ENCODE results near the gene FOXA1. TPM values are rescaled to one million over a fixed set of nuclear protein-coding genes. Genes with fewer than 3 reads are reported as not detected.

The FOXA1 gene
- total RNA-seq, 2 experiments from 2014 or later, result not detected

DNA sequence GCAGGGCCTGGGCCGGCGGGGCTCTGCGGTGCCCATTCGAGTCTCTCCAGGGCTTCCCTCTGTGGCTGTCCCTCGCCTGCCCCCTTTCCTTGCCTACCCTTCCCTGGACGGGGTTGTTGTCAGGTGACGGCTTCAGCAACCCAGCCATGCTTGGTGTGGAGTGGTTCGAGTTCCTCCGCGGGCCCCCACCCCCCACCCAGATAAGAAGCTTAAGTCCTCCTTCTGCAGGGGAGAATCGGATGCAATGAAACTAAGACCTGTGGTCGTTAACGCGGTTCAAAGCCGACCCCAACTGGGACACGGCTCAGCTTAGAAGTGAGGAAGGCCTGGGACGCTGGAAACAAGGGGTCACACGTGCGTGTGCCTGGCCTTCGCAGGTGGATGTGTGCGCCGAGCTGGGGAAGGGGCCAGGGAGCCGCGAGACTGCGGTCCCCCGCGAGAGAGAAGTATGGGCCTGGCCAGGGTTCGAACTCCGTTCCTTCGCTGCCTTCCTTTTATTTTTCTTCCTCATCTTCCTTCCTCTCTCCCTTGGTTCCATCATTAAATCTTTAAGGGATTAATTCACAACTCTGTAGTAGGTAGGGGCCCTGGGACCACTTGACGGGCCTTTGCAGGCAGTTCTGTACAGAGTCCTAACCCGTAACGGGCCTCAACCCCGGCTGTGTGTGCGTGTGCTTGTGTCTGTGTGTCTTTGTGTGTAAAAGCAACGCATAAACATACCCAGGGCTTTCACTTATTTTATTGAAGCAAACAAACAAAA lies 3.9 kb upstream of the FOXA1 start:
- no peak overlapping the region for H3K27ac Mint-ChIP-seq
- ChIA-PET CTCF (no interaction called here), POLR2A (no interaction called here)
- peaks cover 68% of the 10 kb centered on the region for H3K27me3 Mint-ChIP-seq
- H3K36me3 Mint-ChIP-seq (ENCODE audit: low read depth), result peaks cover 11% of the 10 kb centered on the region
- H3K9me3 Mint-ChIP-seq, result peaks cover 6% of the 10 kb centered on the region
- DNase-seq, result no peak
- no peak overlapping the region for H3K4me3 Mint-ChIP-seq
- H3K4me1 Mint-ChIP-seq, result peaks cover 16% of the 10 kb centered on the region

DNA sequence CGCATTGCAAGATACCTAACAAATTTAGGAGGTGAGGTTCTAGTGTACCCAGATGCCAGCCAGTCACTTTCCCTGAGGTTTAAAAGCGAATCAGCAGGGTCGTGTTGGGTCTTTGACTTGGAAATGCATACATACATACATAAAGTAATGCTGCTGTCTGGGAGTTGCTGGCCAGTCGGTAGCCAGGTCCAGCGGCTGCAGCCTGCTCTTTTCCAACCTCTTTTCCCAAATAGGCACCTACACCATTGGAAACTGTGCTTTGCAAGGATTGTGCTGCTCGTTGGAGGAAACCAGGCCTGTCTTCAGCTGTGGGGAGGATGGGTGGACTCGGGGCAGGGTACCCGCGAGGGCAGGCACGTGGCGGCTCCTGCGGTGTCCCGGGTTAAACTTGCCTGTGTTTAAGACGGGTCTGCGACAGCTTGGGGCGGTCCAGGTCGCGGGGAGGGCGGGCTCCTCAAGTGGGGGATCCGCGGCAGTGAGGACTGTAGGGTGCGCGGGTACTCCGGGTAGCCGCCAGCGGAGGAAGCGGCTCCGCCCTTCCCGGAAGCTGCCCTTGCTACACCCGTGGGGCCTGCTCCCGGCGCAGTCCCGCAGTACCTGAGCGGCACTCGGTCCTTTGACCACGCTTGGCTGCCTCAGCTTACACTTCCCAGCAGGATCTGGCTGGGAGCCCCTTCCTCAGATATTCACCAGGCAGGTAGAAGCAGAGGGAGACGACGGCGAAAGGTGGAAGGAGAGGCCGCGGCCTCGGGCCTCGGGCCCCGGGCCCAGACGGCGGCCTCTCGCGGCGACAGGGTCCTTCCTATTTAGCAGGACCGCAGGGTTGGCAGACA lies 3.1 kb upstream of the FOXA1 start:
- Mint-ChIP-seq H3K4me3 (no peak overlapping the region), H3K36me3 (ENCODE audit: low read depth) (peaks cover 12% of the 10 kb centered on the region), H3K27me3 (peaks cover 73% of the 10 kb centered on the region), H3K9me3 (peaks cover 6% of the 10 kb centered on the region), H3K27ac (no peak overlapping the region), H3K4me1 (peaks cover 16% of the 10 kb centered on the region)
- POLR2A ChIA-PET, result no interaction called here
- no peak for DNase-seq
- CTCF ChIA-PET, result no interaction called here

DNA sequence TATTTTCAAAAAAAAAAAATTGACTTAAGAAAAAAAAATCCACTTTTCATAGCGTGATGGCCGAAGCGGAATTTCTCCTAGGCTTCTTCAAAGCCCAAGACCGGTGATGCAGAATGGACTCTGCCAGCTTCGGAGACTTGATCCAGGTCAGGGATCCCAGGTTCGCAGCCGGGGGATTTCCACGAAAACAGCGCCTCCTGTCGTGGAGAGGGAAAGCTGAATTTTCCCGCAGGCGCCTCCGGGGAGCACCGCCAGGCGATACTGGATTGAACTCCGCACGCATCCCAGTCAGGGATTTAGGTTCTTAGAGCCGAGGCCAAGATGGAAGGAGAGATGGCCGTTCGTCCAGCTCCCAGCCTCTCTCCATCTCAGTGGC lies 2.5 kb upstream of the FOXA1 start:
- Mint-ChIP-seq H3K9me3 (peaks cover 6% of the 10 kb centered on the region), H3K4me3 (no peak overlapping the region), H3K36me3 (ENCODE audit: low read depth) (peaks cover 12% of the 10 kb centered on the region), H3K4me1 (peaks cover 16% of the 10 kb centered on the region), H3K27ac (no peak overlapping the region), H3K27me3 (peaks cover 77% of the 10 kb centered on the region)
- ChIA-PET CTCF (no interaction called here), POLR2A (no interaction called here)
- no peak for DNase-seq

DNA sequence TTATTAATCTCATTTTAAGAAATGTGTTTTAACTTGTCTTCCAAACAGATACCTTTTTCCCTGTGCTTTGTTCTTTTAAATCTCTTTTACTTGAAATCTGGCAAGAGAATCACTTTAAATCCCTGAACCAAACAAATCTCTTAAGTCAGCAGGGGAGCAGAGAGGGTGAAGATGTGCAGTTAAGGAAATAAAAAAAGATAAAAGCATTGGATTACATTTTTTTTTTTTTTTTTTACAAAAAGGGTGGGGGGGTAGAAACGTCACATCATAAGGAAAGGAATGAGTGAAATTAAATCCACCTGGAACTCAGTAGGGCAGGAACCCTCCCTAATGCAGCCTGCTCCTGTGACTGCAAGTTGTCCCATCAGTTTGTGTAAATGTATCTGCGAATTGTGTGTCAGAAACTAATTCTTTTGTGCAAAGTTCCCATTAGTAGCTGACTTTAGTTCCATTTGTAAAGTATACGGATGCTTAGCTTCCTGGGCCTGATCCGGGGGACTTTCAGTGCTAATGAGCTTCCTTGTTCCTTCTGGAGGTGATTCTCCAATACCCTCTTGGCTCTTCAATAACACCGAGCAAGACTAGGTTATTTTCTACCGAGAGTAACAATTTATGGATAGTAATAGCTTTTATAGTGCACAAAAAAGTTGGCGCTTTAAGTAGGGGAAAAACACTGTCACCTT lies 1.9 kb upstream of the FOXA1 start:
- CTCF ChIA-PET, result no interaction called here

DNA sequence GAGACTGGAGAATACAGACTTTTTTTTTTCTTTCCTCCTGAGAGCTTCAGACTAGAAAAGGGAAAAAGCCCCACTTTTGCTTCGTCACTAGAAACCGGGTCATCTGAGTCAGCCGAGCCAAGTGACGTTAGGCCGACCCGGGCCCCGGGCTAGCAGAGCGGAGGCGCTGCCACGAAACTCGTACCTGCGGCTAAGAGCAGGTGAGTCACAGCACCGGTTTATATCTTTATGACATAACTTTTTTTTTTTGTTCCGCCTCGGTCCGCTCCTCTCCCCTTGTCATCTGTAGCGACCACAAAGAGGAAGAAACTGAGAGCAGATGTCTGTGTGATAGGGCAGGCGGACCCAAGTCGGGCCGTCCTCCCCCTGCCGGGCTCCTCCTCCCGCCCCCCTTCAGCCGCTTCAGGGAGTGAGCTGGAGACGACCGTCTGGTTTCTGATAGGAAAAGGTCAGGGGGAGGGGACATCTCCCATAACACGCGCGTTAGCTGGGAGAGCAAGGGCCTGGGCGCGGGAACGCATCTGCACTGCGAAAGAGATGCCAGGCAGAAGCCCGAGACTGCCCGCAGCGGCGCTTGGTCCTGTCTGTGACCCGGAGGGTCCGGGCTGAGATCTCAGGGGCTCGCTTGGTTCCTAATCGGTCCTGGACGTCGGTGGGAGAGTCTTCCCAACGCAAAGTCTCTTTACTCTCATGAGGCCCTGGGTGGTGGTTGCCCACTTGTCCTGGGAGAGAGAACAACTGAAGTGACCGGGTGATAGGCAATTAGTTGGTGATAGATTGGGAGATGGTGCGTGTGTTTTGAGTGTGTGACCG lies 966 bp upstream of the FOXA1 start:
- Mint-ChIP-seq H3K4me1 (peaks cover 17% of the 10 kb centered on the region), H3K27me3 (peaks cover 76% of the 10 kb centered on the region), H3K27ac (peak overlapping the region; percentile 21), H3K9me3 (peaks cover 6% of the 10 kb centered on the region), H3K4me3 (peak overlapping the region; percentile 40), H3K36me3 (ENCODE audit: low read depth) (peaks cover 16% of the 10 kb centered on the region)
- DNase-seq, result peak; percentile 44
- ChIA-PET CTCF (no interaction called here), POLR2A (no interaction called here)

More for the DNA sequence above, 1.9 kb upstream of the FOXA1 start:
- POLR2A ChIA-PET, result no interaction called here
- peaks cover 12% of the 10 kb centered on the region for H3K36me3 Mint-ChIP-seq (ENCODE audit: low read depth)
- H3K27ac Mint-ChIP-seq, result no peak overlapping the region
- H3K9me3 Mint-ChIP-seq, result peaks cover 6% of the 10 kb centered on the region
- DNase-seq, result no peak
- H3K4me1 Mint-ChIP-seq, result peaks cover 16% of the 10 kb centered on the region
- H3K27me3 Mint-ChIP-seq, result peaks cover 80% of the 10 kb centered on the region
- no peak overlapping the region for H3K4me3 Mint-ChIP-seq

DNA sequence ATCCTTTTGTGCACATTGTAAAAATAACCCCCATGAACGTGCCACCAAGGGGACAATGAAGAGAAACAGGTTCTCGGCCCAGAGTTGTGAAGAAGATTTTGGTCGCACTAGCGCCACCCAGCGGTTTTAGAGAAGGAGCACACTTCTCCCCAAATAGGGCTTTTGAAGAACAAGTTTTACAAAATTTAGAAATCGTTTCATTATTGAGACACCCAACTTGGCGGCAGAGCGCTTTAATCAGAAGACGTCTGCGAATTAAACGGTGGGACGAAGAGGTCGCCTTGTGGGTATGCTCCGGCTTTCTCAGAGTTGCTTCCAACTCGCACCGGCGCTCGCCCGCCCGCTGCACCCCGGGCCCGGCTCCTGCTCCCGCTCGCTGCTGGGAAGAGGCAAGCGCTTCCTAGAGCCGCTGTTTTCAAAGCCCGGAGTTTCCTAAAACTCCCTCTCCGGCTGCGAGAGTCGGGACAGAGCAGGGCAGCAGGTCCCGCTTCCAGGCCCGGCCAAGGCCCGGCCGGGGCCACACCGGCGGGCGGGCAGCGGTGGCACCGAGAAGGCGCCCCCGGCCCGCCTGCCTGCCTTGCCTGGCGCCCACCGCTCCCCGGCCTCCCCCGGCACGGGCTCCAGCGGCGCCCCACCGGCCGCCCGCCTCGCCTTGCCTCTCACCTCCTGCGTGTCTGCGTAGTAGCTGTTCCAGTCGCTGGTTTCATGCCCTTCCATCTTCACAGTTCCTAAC lies 645 bp downstream of the FOXA1 start:
- DNase-seq, result peak; percentile 42
- H3K27ac Mint-ChIP-seq, result peak overlapping the region; percentile 41
- POLR2A ChIA-PET, result no interaction called here
- CTCF ChIA-PET, result no interaction called here
- peaks cover 19% of the 10 kb centered on the region for H3K36me3 Mint-ChIP-seq (ENCODE audit: low read depth)
- peaks cover 76% of the 10 kb centered on the region for H3K27me3 Mint-ChIP-seq
- H3K9me3 Mint-ChIP-seq, result peaks cover 6% of the 10 kb centered on the region
- H3K4me3 Mint-ChIP-seq, result peak overlapping the region; percentile 56
- peaks cover 17% of the 10 kb centered on the region for H3K4me1 Mint-ChIP-seq

DNA sequence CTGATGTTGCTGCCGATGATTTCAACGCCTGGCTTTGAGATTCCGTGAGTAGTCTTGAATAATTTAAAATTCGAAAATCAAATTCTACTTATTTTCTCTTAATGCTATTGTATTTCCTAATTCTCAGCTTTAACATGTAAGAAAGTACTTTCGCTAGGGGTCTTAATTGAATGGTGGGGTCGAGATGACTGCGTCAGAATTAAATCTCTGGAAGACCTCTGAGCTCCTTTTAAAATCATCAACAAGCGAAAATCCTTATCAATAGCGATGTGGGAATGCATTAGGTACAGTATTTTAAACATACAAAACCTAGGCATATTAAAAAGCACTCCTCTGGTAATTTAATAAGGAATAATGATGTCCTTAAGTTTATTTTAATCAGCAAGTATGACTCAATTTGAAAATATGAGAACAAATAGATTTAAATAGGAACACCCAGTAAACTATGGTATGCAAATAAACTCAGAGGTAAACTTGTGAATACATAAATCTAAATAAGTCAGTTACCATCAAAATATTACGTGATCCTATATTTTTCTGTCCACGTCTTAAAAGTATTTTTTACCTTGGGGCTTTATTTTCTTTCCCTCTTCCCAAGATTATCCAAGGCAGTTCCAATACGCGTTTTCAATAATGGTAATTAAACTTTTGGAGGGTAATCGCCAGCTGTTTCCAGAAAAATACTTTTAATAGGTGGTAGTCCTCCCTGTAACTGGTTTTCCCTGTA lies 1.4 kb downstream of the FOXA1 start:
- Mint-ChIP-seq H3K9me3 (peaks cover under 1% of the 10 kb centered on the region), H3K4me3 (no peak overlapping the region), H3K36me3 (ENCODE audit: low read depth) (peaks cover 19% of the 10 kb centered on the region), H3K27ac (no peak overlapping the region), H3K4me1 (peaks cover 15% of the 10 kb centered on the region), H3K27me3 (peaks cover 76% of the 10 kb centered on the region)
- no peak for DNase-seq
- ChIA-PET POLR2A (no interaction called here), CTCF (no interaction called here)

DNA sequence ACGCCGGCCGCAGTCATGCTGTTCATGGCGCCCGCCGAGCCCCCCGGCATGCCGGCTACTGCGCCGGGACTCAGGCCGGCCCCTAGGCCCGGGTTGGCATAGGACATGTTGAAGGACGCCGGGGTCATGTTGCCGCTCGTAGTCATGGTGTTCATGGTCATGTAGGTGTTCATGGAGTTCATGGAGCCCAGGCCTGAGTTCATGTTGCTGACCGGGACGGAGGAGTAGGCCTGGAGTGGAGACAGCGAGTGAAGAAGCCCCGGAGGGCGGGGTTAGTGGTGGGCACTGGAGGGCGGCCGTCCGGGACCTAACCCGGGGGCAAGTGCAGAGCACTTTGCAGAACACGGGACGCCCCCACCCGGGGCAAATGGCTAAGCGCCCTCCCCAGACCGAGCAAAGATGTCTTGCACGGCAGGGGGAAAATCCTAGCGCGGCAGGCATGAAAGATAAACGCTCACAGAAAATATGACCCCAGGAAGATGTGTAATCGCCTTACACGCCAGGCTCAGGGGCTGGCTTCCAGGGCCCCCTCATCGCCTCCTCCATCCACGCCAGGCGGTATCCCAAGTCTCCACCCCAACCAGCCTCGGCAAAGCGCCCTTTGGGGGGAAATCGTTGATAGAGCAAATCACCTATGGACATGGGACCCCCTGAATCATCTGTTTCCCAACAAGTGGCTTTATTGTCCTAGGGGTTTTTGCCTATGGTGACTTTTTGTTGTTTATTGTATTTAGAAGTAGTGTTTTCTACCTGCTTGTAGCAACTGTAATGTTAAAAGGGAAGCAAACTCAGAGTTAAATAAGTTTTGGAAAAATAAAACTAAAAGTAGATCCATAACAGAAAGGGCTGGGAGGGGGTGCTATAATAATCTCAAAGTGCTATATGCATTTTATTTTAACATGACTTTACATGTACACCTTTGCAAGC lies 2.3 kb downstream of the FOXA1 start:
- DNase-seq, result no peak
- Mint-ChIP-seq H3K4me1 (peaks cover 14% of the 10 kb centered on the region), H3K27ac (peak overlapping the region; percentile 35), H3K36me3 (ENCODE audit: low read depth) (peaks cover 18% of the 10 kb centered on the region), H3K27me3 (peaks cover 74% of the 10 kb centered on the region), H3K4me3 (no peak overlapping the region), H3K9me3 (no peaks in the 10 kb centered on the region)
- ChIA-PET POLR2A (no interaction called here), CTCF (no interaction called here)

DNA sequence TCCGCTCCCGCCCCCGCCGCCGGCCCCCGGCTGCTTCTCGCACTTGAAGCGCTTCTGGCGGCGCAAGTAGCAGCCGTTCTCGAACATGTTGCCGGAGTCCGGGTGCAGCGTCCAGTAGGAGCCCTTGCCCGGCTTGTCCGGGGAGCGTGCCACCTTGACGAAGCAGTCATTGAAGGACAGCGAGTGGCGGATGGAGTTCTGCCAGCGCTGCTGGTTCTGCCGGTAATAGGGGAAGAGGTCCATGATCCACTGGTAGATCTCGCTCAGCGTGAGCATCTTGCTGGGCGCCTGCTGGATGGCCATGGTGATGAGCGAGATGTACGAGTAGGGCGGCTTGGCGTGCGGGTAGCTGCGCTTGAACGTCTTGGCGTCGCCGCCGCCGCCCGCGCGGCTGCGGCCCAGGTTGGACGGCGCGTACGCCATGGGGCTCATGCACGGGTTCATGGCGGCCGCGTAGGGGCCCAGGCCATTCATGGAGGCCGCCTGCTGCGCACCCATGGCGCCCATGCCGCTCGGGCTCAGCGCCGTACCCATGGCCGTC lies 3.0 kb downstream of the FOXA1 start:
- H3K27me3 Mint-ChIP-seq, result peaks cover 74% of the 10 kb centered on the region

DNA sequence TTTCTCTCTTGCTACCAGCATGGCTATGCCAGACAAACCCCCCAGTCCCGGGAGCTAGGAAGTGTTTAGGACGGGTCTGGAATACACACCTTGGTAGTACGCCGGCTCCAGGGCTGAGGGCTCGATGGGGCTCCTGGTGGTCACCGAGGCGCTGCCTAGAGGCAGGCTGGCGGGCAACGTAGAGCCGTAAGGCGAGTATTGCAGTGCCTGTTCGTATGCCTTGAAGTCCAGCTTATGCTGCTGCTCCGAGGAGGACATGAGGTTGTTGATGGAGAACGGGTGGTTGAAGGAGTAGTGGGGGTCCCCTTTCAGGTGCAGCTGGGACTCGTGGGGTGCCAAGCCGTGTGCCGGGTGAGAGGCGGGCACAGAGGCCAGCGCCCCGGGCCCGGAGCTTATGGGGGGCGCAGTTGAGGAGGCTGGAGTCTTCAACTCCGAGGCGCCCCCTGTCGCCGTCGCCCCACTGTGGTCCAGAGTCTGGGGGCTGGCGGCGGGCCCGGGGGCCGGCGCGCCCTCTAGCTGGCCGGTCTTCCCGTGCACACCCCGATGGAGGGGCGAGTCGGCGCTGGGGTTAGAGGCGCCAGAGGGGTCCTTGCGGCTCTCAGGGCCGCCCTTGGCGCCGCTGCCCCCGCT lies 3.6 kb downstream of the FOXA1 start:
- peak overlapping the region; percentile 56 for H3K27ac Mint-ChIP-seq
- H3K4me3 Mint-ChIP-seq, result no peak overlapping the region
- H3K36me3 Mint-ChIP-seq (ENCODE audit: low read depth), result peaks cover 18% of the 10 kb centered on the region
- no peaks in the 10 kb centered on the region for H3K9me3 Mint-ChIP-seq
- POLR2A ChIA-PET, result no interaction called here
- no peak for DNase-seq
- H3K4me1 Mint-ChIP-seq, result peaks cover 12% of the 10 kb centered on the region
- CTCF ChIA-PET, result no interaction called here
- H3K27me3 Mint-ChIP-seq, result peaks cover 71% of the 10 kb centered on the region

More for the DNA sequence above, 3.0 kb downstream of the FOXA1 start:
- POLR2A ChIA-PET, result no interaction called here
- Mint-ChIP-seq H3K4me3 (peak overlapping the region; percentile 27), H3K36me3 (ENCODE audit: low read depth) (peaks cover 18% of the 10 kb centered on the region), H3K9me3 (no peaks in the 10 kb centered on the region), H3K27ac (no peak overlapping the region), H3K4me1 (peaks cover 13% of the 10 kb centered on the region)
- DNase-seq, result no peak
- CTCF ChIA-PET, result no interaction called here
